Measurements from ENCODE around the gene KIAA0586.
"Not testable (repeated sequence)": the region's sequence is repeated elsewhere in the genome, so short reads cannot be mapped to it uniquely, and the experiment has no call there.

Gene KIAA0586

DNA sequence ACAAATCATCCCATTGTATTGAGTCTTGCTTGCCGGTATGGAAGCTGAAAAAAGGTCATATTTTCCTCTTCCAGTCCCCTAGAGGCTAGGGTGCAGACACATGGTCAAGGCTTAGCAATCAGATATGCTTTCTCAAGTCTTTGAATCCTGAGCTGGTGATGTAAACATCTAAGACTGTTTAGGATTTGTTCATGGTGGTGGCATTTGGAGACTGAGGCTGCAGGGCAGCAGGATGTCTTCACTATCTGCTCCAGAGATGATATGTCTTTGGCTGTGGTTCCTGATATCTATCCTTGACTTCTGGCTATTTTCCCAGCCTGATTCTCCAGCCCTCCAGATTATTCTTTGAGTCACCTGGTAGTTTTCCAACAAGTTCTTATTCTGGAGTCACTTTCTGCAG, 159.8 kb downstream of the KIAA0586 start:
- no peaks in the 10 kb centered on the region for H3K36me3 Mint-ChIP-seq
- H3K4me3 Mint-ChIP-seq = no peak overlapping the region
- H3K4me1 Mint-ChIP-seq = no peaks in the 10 kb centered on the region
- H3K9me3 Mint-ChIP-seq = peaks cover 4% of the 10 kb centered on the region
- DNase-seq (ENCODE audit: low spot score in 2 of 2) (no peak), ATAC-seq (no peak)
- no peak overlapping the region for H3K27ac Mint-ChIP-seq

- not testable (repeated sequence) for ATAC-seq; H3K4me1 Mint-ChIP-seq; H3K36me3 Mint-ChIP-seq; H3K4me3 Mint-ChIP-seq; H3K27ac Mint-ChIP-seq; DNase-seq (ENCODE audit: low spot score in 2 of 2); H3K9me3 Mint-ChIP-seq
These were observed 160.8 kb downstream of the KIAA0586 start for GRCh38 chr14:58588321-58588720.

DNA sequence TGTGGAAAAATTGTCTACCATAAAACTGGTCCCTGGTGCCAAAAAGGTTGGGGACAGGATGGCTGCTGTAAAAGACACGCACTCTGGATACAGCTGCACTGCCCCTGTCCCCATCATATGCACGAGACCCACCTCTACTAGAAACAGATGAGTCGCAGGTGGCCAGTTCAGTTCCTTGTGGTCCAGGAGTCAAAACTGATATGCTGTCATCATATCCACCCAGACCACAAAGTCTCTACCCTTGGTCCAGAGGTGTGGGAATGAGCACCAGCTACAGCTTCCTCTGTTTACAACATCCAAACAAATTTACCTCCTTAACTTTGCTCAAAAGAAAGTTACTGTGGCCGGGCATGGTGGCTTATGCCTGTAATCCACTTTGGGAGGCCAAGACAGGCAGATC, 166.5 kb downstream of the KIAA0586 start:
- H3K27ac Mint-ChIP-seq = no peak overlapping the region
- H3K4me1 Mint-ChIP-seq = no peaks in the 10 kb centered on the region
- no peaks in the 10 kb centered on the region for H3K36me3 Mint-ChIP-seq
- no peak overlapping the region for H3K4me3 Mint-ChIP-seq
- ATAC-seq (no peak), DNase-seq (ENCODE audit: low spot score in 2 of 2) (no peak)
- no peaks in the 10 kb centered on the region for H3K9me3 Mint-ChIP-seq

DNA sequence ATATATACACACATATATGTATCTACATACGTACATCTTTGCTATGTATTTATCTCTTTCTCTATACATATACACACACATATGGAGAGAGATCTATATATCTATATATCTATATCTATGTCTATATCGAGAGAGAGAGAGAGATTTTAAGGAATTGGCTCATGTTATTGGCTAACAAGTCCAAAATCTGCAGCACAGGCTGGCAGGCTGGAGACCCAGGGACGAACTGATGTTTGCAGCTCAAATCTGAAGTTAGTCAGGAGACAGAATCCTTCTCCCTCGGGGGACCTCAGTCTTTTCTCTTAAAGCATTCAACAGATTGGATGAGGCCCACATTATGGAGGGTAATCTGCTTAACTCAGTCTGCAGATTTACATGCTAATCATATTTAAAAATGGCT, 169.5 kb downstream of the KIAA0586 start:
- Mint-ChIP-seq H3K36me3 (no peaks in the 10 kb centered on the region), H3K27ac (no peak overlapping the region), H3K4me3 (no peak overlapping the region), H3K9me3 (no peaks in the 10 kb centered on the region), H3K4me1 (no peaks in the 10 kb centered on the region)
- ATAC-seq (no peak), DNase-seq (ENCODE audit: low spot score in 2 of 2) (no peak)

DNA sequence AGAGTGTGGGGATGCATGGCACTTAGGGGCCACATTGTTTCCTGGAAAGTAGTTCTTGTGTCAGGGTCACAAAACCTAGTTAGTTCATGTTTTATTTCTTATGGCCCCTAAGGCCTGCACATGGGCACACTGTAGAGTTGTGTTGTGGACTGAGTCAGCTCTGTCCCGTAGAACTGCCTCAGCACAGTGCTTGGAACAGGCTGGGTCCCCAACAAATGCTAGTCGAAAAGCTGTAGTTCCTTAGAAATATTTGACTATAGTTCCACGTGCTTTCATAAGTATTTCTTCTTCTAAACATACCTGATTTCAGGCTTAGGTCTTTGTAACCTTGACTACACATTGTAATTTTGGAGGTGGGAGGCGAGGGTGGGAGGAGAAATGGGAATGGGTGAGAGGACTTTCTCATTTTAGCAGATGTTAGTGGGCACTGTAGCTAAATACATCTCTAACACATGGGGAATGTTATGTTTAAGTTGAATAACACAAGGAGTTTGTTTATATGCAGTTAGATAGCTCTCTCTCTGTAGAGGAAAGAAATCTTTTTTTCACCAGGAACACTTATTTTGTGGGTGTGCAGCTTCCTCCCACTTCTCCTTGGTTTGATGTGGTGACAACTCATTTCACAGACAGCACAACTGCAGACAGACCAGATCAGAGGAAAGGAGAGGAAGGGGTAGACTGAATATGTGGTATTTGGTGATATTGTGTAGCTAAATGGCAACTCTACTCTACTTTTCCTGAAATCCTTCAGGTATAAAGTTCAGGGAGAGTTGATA, 170.7 kb downstream of the KIAA0586 start:
- DNase-seq (ENCODE audit: low spot score in 2 of 2) (no peak), ATAC-seq (no peak)
- Mint-ChIP-seq H3K4me1 (no peaks in the 10 kb centered on the region), H3K4me3 (no peak overlapping the region), H3K36me3 (no peaks in the 10 kb centered on the region), H3K9me3 (no peaks in the 10 kb centered on the region), H3K27ac (no peak overlapping the region)

- Mint-ChIP-seq H3K4me1 (no peaks in the 10 kb centered on the region), H3K9me3 (no peaks in the 10 kb centered on the region), H3K36me3 (no peaks in the 10 kb centered on the region), H3K4me3 (no peak overlapping the region), H3K27ac (no peak overlapping the region)
- ATAC-seq (no peak), DNase-seq (ENCODE audit: low spot score in 2 of 2) (no peak)
These were observed 171.4 kb downstream of the KIAA0586 start for GRCh38 chr14:58598804-58599525.

- no peak for ATAC-seq
- no peak for DNase-seq (ENCODE audit: low spot score in 2 of 2)
- Mint-ChIP-seq H3K9me3 (no peaks in the 10 kb centered on the region), H3K4me1 (no peaks in the 10 kb centered on the region), H3K27ac (no peak overlapping the region), H3K4me3 (no peak overlapping the region), H3K36me3 (no peaks in the 10 kb centered on the region)
These were observed 172.2 kb downstream of the KIAA0586 start for GRCh38 chr14:58599707-58600106.
